Skin of body (tissue), 2 donors: ENCODE data around the gene SFSWAP. TPM values are rescaled to one million over a fixed set of nuclear protein-coding genes. Genes with fewer than 3 reads are reported as not detected.

ENCODE experiments used
- small RNA-seq: library from RNA; depleted of rRNA; stranded (forward); fragments of <200 nt; gene quantifications from one replicate; pipeline ENCODE3, GENCODE V24; 2014; ENCODE audit warnings: low replicate concordance
- total RNA-seq: library from RNA; depleted of rRNA; stranded (reverse); fragments of >200 nt; gene quantifications from one replicate; pipeline ENCODE4 v1.2.3, GENCODE V29; 2014

SFSWAP gene
- total RNA-seq, 1 donor from 2014 or later, result 29.2 TPM

Small RNA genes lying within 50 kb of the gene (small RNA-seq; reads per million reads assigned to genes)
- gene RNA5SP377 (not detected), gene RNA5SP378 (not detected), gene RNU6-1017P (not detected)

Other genes starting within 250 kb of the SFSWAP start
- 8.5 TPM for gene MMP17, start 117.3 kb downstream of the SFSWAP start, total RNA-seq
- 12.3 TPM for gene ULK1, start 183.5 kb downstream of the SFSWAP start, total RNA-seq
- 8.5 TPM for gene PUS1, start 218.2 kb downstream of the SFSWAP start, total RNA-seq
- 20.8 TPM for gene EP400, start 238.9 kb downstream of the SFSWAP start, total RNA-seq